NB4 (cell line): Measurements from ENCODE around the gene VIPR2.

Experiments
- CTCF ChIP-seq: IDR thresholded peaks from one replicate; pipeline ENCODE4 v1.5.1; 2012; ENCODE audit warnings: low read depth, low read length
- MAX ChIP-seq: IDR thresholded peaks from 2 replicates; pipeline ENCODE4 v1.6.1; 2011; ENCODE audit warnings: low read depth, low read length
- MYC ChIP-seq: IDR thresholded peaks from 2 replicates; pipeline ENCODE4 v1.6.1; 2011; ENCODE audit warnings: low read depth, low read length
- POLR2A ChIP-seq: IDR thresholded peaks from 2 replicates; pipeline ENCODE4 v1.6.1; 2011; ENCODE audit warnings: mild to moderate bottlenecking; ENCODE audit not compliant: insufficient read length; ENCODE audit errors: extremely low read depth

- TF ChIP-seq CTCF (no peak), MAX (no peak), POLR2A (no peak), MYC (no peak)
Measured at GRCh38 chr7:159027056-159027788, 117.4 kb downstream of the VIPR2 start.
